OCI-LY7 (cell line): ENCODE results near the gene CLMN.

Experiments used
- CTCF ChIP-seq: fragments of 200-600 bp; sonication (generic); conservative IDR thresholded peaks from 2 replicates; pipeline ENCODE4 v1.5.1; 2014; ENCODE audit warnings: mild to moderate bottlenecking, antibody characterized with exemption, low read length, moderate library complexity, mixed read lengths
- EZH2phosphoT487 ChIP-seq: fragments of 200-600 bp; sonication (generic); IDR thresholded peaks from 2 replicates; pipeline ENCODE4 v1.6.1; 2018; ENCODE audit warnings: low read depth, borderline replicate concordance, mild to moderate bottlenecking, mixed run types, antibody characterized with exemption, low read length, moderate library complexity, mixed read lengths

DNA sequence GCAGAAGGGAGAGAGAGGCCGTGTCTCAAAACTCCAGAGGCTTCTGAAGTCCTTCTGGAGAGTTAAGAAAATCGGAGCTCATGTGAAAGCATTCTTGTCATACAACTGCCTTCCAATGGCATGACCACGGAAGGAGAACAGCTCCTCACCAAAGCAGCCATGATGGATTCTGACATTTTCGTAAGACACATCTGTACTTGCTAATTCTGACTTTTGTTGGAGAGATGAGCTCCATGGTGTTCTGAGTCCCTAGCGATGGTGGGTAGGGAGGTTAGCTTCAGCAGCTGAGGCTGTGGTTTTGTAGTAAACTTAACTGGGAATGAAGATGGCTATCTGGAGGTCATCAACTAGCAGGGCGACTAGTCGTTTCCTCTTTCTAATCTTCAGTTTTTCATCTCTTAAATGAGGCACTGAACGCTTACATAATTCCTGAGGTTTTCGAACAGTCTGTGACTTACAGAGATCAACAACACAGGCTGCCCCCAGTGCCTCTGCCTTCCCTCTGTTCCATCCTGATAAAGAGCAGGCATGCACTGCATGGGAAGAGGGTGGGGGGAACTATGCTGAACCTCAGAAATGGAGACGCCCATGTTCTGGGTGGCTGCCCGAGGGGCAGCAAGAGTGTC, 133.8 kb downstream of the CLMN start:
- TF ChIP-seq CTCF (no peak), EZH2phosphoT487 (no peak)
